HCT116 (cell line): ENCODE data around the gene EFNB2.

ENCODE experiments used
- CBX3 ChIP-seq: IDR thresholded peaks from 2 replicates; pipeline ENCODE4 v1.6.1; 2012; ENCODE audit warnings: low read depth
- EZH2 ChIP-seq: fragments of 200-600 bp; sonication (generic); IDR thresholded peaks from 2 replicates; pipeline ENCODE4 v1.6.1; 2017; ENCODE audit warnings: antibody characterized with exemption, mixed run types
- EZH2phosphoT487 ChIP-seq: fragments of 200-600 bp; IDR thresholded peaks from 2 replicates; pipeline ENCODE4 v1.6.1; 2018; ENCODE audit warnings: antibody characterized with exemption, borderline replicate concordance
- POLR2A ChIP-seq: IDR thresholded peaks from 2 replicates; pipeline ENCODE4 v1.7.0; 2011; ENCODE audit warnings: borderline replicate concordance; ENCODE audit not compliant: insufficient read depth, insufficient read length; ENCODE audit errors: extremely low read depth
- POLR2AphosphoS5 ChIP-seq: IDR thresholded peaks from 2 replicates; pipeline ENCODE4 v1.6.1; 2011; ENCODE audit warnings: mild to moderate bottlenecking, low read depth, low read length, moderate library complexity
- RAD21 ChIP-seq: IDR thresholded peaks from 2 replicates; pipeline ENCODE4 v1.6.1; 2012; ENCODE audit warnings: low read depth, mild to moderate bottlenecking
- SIN3A ChIP-seq: IDR thresholded peaks from 2 replicates; pipeline ENCODE4 v1.6.1; 2012; ENCODE audit warnings: low read depth
- ZNF274 ChIP-seq: fragments of 200-500 bp; sonication (Bioruptor generic); IDR thresholded peaks from 2 replicates; pipeline ENCODE4 v1.6.1; 2014; ENCODE audit warnings: mild to moderate bottlenecking, low read depth, low read length, inconsistent platforms
- TF ChIP-seq, protein P1 (sequence below), 3 experiments: fragments of 200-600 bp in 1 of 3; sonication (generic) in 1 of 3; IDR thresholded peaks in 2 of 3; conservative IDR thresholded peaks in 1 of 3; 2 replicates each; pipeline ENCODE4 v1.5.1; 2012 to 2017; ENCODE audit warnings: low read depth in 2 of 3, low read length in 2 of 3, antibody characterized with exemption in 1 of 3, borderline replicate concordance in 1 of 3, control low read depth in 1 of 3, mild to moderate bottlenecking in 1 of 3, mixed read lengths in 1 of 3, mixed run types in 1 of 3, moderate library complexity in 1 of 3; ENCODE audit not compliant: insufficient read depth in 1 of 3
- TF ChIP-seq, protein P2 (sequence below): IDR thresholded peaks from 2 replicates; pipeline ENCODE4 v1.6.1; 2012; ENCODE audit warnings: low read depth
- TF ChIP-seq, protein P3 (sequence below): IDR thresholded peaks from 2 replicates; pipeline ENCODE4 v1.6.1; 2012

DNA sequence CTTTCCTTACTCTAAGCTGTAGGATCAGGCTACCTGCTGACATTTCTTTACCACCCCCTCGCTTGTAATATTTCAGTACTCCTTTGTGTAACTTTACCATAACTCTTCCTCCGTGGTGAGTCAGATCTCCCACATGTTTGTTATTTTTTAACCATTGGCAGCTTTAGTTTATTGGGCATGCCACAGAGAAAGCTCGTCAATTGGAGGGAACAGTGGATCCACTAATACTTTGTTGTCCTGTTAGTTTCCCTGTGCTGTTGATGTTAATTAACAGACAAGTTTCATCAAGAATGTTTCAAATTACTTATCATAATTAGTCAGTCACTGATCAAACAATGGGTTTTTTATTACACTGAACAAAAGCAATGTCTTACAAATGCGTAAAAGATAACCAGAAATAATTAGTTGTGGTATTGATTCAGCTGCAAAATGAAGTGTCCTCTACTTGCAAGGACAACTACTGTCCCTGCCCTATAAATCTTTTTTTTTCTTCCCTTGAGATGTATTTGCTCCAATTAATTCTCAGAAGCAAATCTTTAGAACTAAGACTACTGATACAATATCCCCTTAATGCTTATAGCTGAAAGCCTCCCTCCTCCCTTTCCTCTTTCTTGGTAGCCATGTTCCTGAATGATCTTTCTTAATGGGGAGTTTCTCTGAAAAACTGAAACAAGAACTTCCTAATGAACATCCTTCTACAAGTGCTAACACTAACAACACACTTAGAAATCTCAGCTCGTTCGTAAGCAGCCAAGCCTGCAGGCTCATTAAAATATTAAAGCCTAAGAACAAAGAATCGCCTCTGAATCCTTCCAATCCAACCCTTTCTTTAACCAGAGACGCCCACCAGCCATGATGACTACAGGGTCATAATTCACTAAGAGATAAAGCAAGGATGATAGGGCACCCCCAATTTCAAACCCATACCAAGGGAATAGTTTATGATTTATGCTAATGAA lies 22.2 kb downstream of the EFNB2 start:
- no peak for TF ChIP-seq POLR2A
- no peak for TF ChIP-seq EZH2
- TF ChIP-seq, protein P1, sequence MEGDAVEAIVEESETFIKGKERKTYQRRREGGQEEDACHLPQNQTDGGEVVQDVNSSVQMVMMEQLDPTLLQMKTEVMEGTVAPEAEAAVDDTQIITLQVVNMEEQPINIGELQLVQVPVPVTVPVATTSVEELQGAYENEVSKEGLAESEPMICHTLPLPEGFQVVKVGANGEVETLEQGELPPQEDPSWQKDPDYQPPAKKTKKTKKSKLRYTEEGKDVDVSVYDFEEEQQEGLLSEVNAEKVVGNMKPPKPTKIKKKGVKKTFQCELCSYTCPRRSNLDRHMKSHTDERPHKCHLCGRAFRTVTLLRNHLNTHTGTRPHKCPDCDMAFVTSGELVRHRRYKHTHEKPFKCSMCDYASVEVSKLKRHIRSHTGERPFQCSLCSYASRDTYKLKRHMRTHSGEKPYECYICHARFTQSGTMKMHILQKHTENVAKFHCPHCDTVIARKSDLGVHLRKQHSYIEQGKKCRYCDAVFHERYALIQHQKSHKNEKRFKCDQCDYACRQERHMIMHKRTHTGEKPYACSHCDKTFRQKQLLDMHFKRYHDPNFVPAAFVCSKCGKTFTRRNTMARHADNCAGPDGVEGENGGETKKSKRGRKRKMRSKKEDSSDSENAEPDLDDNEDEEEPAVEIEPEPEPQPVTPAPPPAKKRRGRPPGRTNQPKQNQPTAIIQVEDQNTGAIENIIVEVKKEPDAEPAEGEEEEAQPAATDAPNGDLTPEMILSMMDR (IDR thresholded peaks at IDR 0.05 in 2 of 3, conservative IDR thresholded peaks at IDR 0.05 in 1 of 3; ENCODE audit: borderline replicate concordance in 1 of 3, insufficient read depth in 1 of 3, low read depth in 2 of 3, low read length in 2 of 3) = no peak
- no peak for TF ChIP-seq EZH2phosphoT487
- TF ChIP-seq POLR2AphosphoS5 = no peak
- no peak for TF ChIP-seq CBX3
- TF ChIP-seq RAD21 = no peak
- TF ChIP-seq, protein P2, sequence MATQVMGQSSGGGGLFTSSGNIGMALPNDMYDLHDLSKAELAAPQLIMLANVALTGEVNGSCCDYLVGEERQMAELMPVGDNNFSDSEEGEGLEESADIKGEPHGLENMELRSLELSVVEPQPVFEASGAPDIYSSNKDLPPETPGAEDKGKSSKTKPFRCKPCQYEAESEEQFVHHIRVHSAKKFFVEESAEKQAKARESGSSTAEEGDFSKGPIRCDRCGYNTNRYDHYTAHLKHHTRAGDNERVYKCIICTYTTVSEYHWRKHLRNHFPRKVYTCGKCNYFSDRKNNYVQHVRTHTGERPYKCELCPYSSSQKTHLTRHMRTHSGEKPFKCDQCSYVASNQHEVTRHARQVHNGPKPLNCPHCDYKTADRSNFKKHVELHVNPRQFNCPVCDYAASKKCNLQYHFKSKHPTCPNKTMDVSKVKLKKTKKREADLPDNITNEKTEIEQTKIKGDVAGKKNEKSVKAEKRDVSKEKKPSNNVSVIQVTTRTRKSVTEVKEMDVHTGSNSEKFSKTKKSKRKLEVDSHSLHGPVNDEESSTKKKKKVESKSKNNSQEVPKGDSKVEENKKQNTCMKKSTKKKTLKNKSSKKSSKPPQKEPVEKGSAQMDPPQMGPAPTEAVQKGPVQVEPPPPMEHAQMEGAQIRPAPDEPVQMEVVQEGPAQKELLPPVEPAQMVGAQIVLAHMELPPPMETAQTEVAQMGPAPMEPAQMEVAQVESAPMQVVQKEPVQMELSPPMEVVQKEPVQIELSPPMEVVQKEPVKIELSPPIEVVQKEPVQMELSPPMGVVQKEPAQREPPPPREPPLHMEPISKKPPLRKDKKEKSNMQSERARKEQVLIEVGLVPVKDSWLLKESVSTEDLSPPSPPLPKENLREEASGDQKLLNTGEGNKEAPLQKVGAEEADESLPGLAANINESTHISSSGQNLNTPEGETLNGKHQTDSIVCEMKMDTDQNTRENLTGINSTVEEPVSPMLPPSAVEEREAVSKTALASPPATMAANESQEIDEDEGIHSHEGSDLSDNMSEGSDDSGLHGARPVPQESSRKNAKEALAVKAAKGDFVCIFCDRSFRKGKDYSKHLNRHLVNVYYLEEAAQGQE = no peak
- no peak for TF ChIP-seq ZNF274
- TF ChIP-seq SIN3A = no peak
- TF ChIP-seq, protein P3, sequence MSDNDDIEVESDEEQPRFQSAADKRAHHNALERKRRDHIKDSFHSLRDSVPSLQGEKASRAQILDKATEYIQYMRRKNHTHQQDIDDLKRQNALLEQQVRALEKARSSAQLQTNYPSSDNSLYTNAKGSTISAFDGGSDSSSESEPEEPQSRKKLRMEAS = 0 out of 2 replicates have a peak, but pooled peaks have one; percentile 18
